Activated B cell treated with CpG ODN at 0.5 μM for 24 hours (primary cell): ENCODE data around the gene CHIA. TPM values are rescaled to one million over a fixed set of nuclear protein-coding genes. Genes with fewer than 3 reads are reported as not detected.

Experiments used
- ATAC-seq: fragments of 200-7000 bp; cut with Tn5 transposase; one replicate; pipeline ENCODE4 v1.10.0; 2021; ENCODE audit warnings: low read depth, mild to moderate bottlenecking, moderate library complexity
- CTCF ChIA-PET: fragments of 350-600 bp; sonication (Branson Sonifier 250); formaldehyde crosslinking; loops from one replicate; lab custom pipeline; 2021; ENCODE audit warnings: antibody characterized with exemption; lab: Charles Lee
- POLR2A ChIA-PET: fragments of 350-600 bp; sonication (Branson Sonifier 250); formaldehyde crosslinking; loops from one replicate; lab custom pipeline; 2021; ENCODE audit warnings: antibody characterized with exemption; lab: Charles Lee
- DNase-seq: peaks from one replicate; pipeline ENCODE4 v3.0.0; 2022
- H3K27ac Mint-ChIP-seq: one replicate; pipeline ENCODE4 v1.8.0; 2020; ENCODE audit warnings: mixed read lengths
- H3K27me3 Mint-ChIP-seq: one replicate; pipeline ENCODE4 v1.8.0; 2021; ENCODE audit warnings: mixed read lengths
- H3K36me3 Mint-ChIP-seq: one replicate; pipeline ENCODE4 v1.8.0; 2021; ENCODE audit warnings: low read depth, mixed read lengths
- H3K4me1 Mint-ChIP-seq: one replicate; pipeline ENCODE4 v1.8.0; 2021; ENCODE audit warnings: mixed read lengths
- H3K4me3 Mint-ChIP-seq: one replicate; pipeline ENCODE4 v1.8.0; 2020; ENCODE audit warnings: mild to moderate bottlenecking, mixed read lengths
- H3K9me3 Mint-ChIP-seq: one replicate; pipeline ENCODE4 v1.8.0; 2020; ENCODE audit warnings: mixed read lengths
- intact Hi-C: fragments of 100-400 bp; cut with micrococcal nuclease; formaldehyde crosslinking; loops from one replicate; pipeline ENCODE4 v1.15.1; 2024
- total RNA-seq: library from RNA; stranded (reverse); gene quantifications from 2 replicates; pipeline ENCODE4 v1.2.3, GENCODE V29; 2022
- TF ChIP-seq, protein P1 (sequence below): fragments of 200-600 bp; IDR thresholded peaks from one replicate; pipeline ENCODE4 v1.8.0; 2022; ENCODE audit warnings: antibody characterized with exemption, mild to moderate bottlenecking

Gene CHIA
- total RNA-seq, 1 donor from 2014 or later, result not detected

DNA sequence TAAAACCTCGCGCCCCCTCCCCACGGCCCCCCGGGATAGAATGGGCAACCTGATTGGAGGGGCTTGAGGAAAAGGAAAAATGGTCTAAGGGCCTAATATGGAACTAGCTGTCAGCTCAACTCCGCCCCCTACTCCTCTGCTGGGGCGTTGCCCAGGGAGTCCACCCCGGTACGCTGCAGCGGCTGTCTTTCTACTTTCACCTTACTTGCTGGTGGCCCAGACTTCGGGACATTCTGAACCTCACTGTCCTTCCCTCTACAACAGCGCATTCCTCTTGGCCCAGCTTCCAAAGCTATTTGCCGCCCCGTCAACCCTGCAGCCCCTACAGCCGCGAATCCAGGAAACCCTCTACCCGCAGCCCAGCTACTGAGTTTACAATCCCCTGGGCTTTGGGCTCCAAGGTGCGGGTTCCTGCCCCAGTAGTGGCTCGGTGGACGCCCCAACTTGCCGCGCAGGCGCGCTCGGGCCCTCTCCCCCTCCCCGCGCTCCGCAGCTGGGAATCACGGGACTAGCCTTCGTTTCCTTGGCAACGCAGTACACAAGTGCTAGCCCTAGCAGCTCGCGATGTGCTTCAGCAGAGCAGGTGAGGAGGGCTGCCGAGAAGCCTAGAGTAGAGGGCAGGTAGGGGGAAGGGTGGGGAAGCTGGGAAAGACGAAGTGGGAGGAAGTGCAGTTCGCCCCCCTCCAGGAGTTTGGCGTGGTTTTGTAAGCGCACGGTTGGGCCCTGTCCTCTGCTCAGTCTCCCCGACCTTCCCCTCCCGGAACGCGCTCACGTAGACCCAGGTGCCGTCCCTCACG, 55.6 kb downstream of the CHIA start:
- intact Hi-C loops, result loop anchor here (1.0 to 5.0 kb wide), 5 partner anchors 103 to 714 kb away; partner anchors contain the start of genes ATP5PB and WDR77
- DNase-seq (peak; percentile 82), ATAC-seq (peak; percentile 88)
- Mint-ChIP-seq H3K4me1 (peaks cover 13% of the 10 kb centered on the region), H3K27me3 (no peaks in the 10 kb centered on the region), H3K36me3 (peaks cover 2% of the 10 kb centered on the region), H3K9me3 (no peaks in the 10 kb centered on the region), H3K4me3 (peak overlapping the region; percentile 93), H3K27ac (peak overlapping the region; percentile 85)
- CTCF ChIA-PET, result interaction anchor here (0.6 to 1.7 kb wide), 7 partner anchors 13 to 551 kb away, joined by 3 to 6 read pairs (median 3); no protein-coding TSS in a partner anchor
- POLR2A ChIA-PET, result interaction anchor here (0.6 to 1.2 kb wide), 6 partner anchors 11 to 206 kb away, joined by 3 to 8 read pairs (median 4); no protein-coding TSS in a partner anchor
- TF ChIP-seq, protein P1, sequence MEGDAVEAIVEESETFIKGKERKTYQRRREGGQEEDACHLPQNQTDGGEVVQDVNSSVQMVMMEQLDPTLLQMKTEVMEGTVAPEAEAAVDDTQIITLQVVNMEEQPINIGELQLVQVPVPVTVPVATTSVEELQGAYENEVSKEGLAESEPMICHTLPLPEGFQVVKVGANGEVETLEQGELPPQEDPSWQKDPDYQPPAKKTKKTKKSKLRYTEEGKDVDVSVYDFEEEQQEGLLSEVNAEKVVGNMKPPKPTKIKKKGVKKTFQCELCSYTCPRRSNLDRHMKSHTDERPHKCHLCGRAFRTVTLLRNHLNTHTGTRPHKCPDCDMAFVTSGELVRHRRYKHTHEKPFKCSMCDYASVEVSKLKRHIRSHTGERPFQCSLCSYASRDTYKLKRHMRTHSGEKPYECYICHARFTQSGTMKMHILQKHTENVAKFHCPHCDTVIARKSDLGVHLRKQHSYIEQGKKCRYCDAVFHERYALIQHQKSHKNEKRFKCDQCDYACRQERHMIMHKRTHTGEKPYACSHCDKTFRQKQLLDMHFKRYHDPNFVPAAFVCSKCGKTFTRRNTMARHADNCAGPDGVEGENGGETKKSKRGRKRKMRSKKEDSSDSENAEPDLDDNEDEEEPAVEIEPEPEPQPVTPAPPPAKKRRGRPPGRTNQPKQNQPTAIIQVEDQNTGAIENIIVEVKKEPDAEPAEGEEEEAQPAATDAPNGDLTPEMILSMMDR, result no peak

DNA sequence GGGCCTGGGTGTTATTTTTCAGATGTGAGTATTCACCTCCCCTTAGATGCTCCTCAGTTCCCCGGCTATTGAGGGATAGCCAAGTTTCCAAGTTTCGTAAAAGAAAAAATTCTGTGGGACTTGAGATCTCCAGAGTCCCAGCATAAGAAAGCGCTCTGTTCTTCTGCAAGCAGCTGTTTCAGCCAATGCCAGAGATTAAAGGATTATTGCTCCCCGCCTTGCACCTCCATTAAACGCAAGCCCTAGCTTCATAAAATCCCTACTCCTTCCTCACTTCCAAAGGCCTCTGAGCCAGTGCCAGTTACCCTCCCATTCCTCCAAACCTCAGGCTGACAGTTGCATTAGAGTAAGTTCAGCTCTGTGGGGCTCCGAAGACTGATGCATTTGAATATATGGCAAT, 56.4 kb downstream of the CHIA start:
- intact Hi-C loops, result loop anchor here (2.0 to 5.0 kb wide), 3 partner anchors 124 to 715 kb away; no protein-coding TSS in a partner anchor
- ATAC-seq (no peak), DNase-seq (no peak)
- H3K9me3 Mint-ChIP-seq, result no peaks in the 10 kb centered on the region
- ChIA-PET CTCF (interaction anchor here (0.9 to 1.7 kb wide), 3 partner anchors 53 to 316 kb away, joined by 3 to 6 read pairs (median 3); no protein-coding TSS in a partner anchor), POLR2A (interaction anchor here (0.6 to 1.1 kb wide), 3 partner anchors 13 to 206 kb away, joined by 3 to 5 read pairs (median 3); no protein-coding TSS in a partner anchor)
- H3K27me3 Mint-ChIP-seq, result no peaks in the 10 kb centered on the region
- TF ChIP-seq, protein P1, result no peak
- H3K4me1 Mint-ChIP-seq, result peaks cover 13% of the 10 kb centered on the region
- H3K36me3 Mint-ChIP-seq, result peaks cover 2% of the 10 kb centered on the region
- H3K4me3 Mint-ChIP-seq, result peak overlapping the region; percentile 93
- peak overlapping the region; percentile 85 for H3K27ac Mint-ChIP-seq

GRCh38 chr1:111351700-111352099, 61.0 kb downstream of the CHIA start:
- Mint-ChIP-seq H3K9me3 (no peaks in the 10 kb centered on the region), H3K27me3 (no peaks in the 10 kb centered on the region), H3K4me3 (no peak overlapping the region), H3K27ac (no peak overlapping the region), H3K4me1 (peaks cover 3% of the 10 kb centered on the region), H3K36me3 (no peaks in the 10 kb centered on the region)
- ChIA-PET POLR2A (no interaction called here), CTCF (no interaction called here)
- intact Hi-C loops, result no loop called here
- TF ChIP-seq, protein P1, result no peak
- no peak for ATAC-seq
- no peak for DNase-seq

DNA sequence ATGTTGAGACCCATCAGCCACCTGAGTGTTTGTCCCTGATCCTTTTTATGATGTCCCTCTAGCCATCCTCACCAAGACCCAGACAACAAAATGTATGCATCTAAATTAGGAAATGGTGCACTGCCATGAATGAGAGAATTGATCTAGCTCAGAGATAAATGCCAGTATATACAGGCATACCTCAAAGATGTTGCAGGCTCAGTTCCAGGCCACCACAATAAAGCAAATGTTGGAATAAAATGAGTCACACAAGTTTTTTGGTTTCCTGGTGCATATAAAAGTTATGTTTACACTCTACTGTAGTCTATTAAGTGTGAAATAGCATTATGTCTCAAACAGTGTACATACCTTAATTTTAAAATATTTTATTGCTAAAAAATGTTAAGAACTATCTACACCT, 63.9 kb downstream of the CHIA start:
- CTCF ChIA-PET, result no interaction called here

More for the DNA sequence above, 63.9 kb downstream of the CHIA start:
- Mint-ChIP-seq H3K4me3 (no peak overlapping the region), H3K9me3 (no peaks in the 10 kb centered on the region), H3K27ac (no peak overlapping the region), H3K4me1 (no peaks in the 10 kb centered on the region), H3K36me3 (no peaks in the 10 kb centered on the region), H3K27me3 (no peaks in the 10 kb centered on the region)
- POLR2A ChIA-PET, result no interaction called here
- DNase-seq (no peak), ATAC-seq (no peak)
- TF ChIP-seq, protein P1, result no peak
- intact Hi-C loops, result no loop called here
